UCSD-AML1 (cell line): ENCODE results near the gene ITGBL1.
"Not testable (repeated sequence)": the region's sequence is repeated elsewhere in the genome, so short reads cannot be mapped to it uniquely, and the experiment has no call there.

Experiments
- DNase-seq: peaks from one replicate; lab custom pipeline; 2025; ENCODE audit not compliant: unreplicated experiment; lab: John Stamatoyannopoulos, UW

The ITGBL1 gene

DNA sequence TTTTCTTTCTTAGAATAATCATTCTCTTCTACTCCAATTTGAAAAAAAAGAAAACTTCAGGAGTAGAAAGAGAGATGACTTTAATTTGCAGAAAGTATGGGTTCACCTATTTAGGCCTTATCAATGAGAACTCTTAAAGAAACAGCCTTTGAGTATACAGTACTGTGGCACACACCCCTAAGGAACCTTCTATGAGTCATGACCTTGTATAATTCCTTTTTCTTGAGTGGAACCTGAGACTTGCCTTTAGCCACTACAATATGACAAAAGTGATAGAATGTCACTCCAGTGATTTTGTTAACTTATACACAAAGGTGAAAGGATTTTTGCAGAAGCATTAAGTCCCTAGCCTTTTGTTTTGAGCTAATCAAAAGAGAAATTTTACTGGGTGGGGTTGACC, 58.7 kb downstream of the ITGBL1 start:
- no peak for DNase-seq

DNA sequence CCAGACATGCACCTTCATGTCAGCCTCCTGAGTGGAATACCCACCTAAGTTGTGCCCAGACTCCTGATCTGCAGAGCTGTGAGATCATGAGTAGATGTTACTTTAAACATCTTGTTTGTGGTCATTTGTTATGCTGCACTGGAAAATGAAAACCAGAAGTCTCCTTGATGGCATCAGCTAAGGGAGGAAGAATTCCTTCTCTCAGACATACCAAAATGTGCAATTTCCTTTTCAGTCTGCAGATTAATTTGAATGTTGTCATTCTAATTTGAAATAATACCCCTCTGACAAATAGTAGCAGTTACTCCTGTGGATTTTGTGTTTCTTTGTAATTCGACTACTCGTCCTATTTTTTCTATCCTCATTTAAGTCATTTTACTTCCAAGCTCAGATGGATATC, 59.3 kb downstream of the ITGBL1 start:
- DNase-seq = no peak

GRCh38 chr13:101512650-101513049, 60.2 kb downstream of the ITGBL1 start:
- DNase-seq = no peak

DNA sequence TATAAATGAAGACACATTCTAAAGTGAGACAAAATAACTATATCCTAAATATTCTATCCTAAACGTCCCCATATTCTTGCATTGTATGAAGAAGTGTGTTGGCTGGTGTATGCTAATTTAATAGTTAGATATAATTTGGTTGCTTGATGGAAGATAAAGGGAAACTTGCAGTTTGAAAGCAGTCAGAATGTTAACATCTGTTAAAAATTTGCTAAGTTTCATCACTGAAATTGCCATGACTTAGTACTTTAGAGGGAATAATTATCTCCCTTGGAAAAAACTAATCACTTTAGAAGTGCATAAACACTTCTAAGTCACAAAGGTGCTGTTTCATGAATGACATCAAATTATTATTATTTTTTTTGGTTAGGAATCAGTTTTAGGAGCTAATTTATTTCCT, 61.6 kb downstream of the ITGBL1 start:
- DNase-seq = no peak

DNA sequence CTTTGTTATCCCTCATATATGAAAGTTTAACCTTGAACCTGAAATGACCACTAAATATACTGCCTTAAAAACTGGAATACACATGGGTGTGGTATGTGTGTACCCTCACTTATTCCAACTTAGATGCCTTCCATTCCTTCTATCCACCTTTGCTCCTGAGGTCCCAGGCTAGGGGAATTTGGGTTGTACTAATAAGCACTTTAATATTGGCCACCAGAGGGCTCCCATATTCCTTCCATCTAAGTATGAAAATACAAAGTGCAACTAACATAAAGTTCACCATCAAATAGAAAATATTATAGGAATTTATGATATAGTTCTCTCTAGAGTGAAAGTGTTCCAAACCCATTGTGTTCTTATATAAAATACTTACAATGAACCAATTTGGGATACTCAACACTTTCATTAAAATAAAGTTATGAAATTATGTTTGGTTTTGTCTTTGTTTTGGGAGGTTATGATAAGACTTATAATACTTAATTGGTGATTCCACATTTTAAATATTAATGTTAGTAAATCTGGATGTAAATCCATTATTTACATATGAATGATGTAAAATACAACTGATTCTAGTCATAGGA, 62.3 kb downstream of the ITGBL1 start:
- DNase-seq = no peak

GRCh38 chr13:101515504-101515903, 63.0 kb downstream of the ITGBL1 start:
- DNase-seq = no peak

GRCh38 chr13:101516262-101516661, 63.8 kb downstream of the ITGBL1 start:
- DNase-seq = no peak

GRCh38 chr13:101520672-101521071, 68.2 kb downstream of the ITGBL1 start:
- peak; percentile 35 for DNase-seq

- DNase-seq = no peak
Measured at GRCh38 chr13:101521371-101521770, 68.9 kb downstream of the ITGBL1 start.

GRCh38 chr13:101522607-101523006, 70.1 kb downstream of the ITGBL1 start:
- no peak for DNase-seq

GRCh38 chr13:101523154-101524131, 71.0 kb downstream of the ITGBL1 start:
- no peak for DNase-seq

- DNase-seq = no peak
Measured at GRCh38 chr13:101527130-101527529, 74.7 kb downstream of the ITGBL1 start.

DNA sequence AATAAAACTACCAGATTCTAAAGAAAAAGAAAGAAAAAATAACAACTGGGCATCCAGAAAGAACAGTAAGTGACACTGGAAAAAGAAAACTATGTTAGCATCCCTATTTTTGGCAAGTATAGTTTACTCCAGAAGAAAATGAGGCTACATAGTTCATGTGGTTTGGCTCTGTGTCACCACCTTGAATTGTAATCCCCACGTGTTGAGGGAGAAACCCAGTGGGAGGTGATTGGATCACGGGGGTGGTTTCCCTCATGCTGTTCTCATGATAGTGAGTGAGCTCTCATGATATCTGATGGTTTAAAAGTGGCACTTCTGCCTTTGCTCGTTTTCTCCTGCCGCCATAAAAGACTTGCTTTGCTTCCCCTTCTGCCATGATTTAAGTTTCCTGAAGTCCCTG, 76.9 kb downstream of the ITGBL1 start:
- DNase-seq = no peak

- no peak for DNase-seq
Measured at GRCh38 chr13:101530293-101530692, 77.8 kb downstream of the ITGBL1 start.

DNA sequence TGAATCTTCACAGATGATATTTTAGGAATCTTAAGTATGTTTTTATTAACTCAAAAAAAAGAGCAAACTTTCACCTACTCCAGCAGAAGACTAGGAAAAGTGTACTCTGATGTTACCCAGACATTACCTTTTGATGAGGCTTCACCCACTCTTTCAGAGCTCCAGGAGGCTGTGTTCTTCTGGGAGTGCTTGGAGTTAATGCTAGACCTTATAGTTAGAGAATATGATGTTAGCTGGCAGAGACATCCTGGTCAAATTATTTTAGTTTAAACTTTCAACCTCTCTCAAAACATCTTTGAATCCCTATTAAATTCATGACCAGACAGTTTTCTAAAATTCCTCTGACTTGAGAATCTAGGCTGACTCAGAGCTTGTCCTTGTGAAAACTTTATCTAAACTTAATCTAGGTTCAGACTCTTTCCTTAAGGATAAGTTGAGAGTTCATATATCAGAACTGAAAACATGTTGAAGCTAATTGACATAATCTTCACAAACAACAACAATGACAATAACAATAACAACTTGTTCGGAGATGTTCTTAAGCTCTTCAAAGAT, 82.8 kb downstream of the ITGBL1 start:
- DNase-seq = no peak

DNA sequence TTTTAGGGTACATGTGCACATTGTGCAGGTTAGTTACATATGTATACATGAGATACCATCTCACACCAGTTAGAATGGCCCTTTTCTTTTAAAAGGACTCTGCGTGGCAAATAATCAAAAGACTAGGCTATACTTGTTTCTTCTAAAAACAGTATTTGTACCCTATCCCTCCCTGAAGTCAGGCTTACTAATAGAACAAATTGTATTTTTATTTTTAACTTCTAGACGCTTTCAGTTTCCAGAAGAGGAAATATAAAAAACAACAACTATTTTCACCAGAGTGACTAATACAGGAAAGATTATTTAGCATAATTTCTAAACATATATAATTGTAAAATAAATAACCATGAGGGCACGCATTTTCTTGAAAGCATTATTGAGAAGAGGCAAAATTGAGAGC, 83.6 kb downstream of the ITGBL1 start:
- DNase-seq = no peak

DNA sequence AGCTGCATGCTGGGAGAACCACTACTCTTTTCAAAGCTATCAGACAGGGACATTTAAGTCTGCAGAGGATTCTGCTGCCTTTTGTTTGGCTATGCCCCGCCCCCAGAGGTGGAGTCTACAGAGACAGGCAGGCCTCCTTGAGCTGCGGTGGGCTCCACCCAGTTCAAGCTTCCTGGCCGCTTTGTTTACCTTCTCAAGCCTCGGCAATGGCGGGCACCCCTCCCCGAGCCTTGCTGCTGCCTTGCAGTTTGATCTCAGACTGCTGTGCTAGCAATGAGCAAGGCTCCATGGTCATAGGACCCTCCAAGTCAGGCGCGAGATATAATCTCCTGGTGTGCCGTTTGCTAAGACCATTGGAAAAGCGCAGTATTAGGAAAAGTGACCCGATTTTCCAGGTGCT, 92.1 kb downstream of the ITGBL1 start:
- DNase-seq = not testable (repeated sequence)

GRCh38 chr13:101544979-101545378, 92.5 kb downstream of the ITGBL1 start:
- no peak for DNase-seq

DNA sequence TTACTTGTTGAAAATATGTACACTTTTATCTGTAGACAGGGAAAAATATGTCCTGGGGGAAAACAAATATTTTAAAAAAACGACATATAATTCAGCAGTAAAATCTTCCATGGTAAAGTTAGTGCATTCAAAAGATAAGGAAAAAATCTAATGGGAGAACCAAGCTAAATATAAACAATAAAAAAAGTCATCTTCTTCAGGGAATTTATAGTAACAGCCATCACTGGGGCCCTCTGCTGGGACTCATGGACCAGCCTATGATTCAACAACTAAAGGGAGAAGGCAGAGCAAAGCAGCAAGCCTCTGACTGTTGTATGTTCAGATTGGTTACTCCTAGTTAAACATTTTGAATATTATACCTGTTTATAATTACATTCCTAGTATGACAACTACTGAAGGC, 93.0 kb downstream of the ITGBL1 start:
- DNase-seq = no peak

DNA sequence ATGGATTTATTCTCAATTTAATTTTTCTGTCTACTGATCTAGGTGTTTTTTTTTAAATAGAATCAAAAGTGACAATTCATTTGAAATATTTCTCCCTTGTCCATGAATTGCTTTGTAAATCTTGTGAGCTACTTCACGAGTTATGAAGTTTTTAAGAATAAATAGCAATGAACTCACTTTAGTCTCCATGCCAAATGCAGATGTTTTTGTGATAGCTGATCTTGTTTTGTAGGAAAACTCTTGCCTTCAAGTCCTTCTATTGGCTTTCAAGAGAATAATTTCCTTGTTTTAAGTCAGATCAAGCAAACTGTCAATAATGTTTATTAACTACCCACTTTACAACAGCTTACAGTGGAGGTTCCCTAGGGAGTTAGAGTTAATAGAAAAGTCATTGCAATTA, 99.8 kb downstream of the ITGBL1 start:
- DNase-seq = no peak

- no peak for DNase-seq
Measured at GRCh38 chr13:101552786-101553185, 100.3 kb downstream of the ITGBL1 start.
